Forelimb muscle (tissue), 1 donor: ENCODE results near the gene C4B. TPM values are rescaled to one million over a fixed set of nuclear protein-coding genes. Genes with fewer than 3 reads are reported as not detected.
"Not testable (repeated sequence)": the region's sequence is repeated elsewhere in the genome, so short reads cannot be mapped to it uniquely, and the experiment has no call there.

Source experiments
- DNase-seq: peaks from one replicate; pipeline ENCODE4 v3.0.0-alpha.2; 2013; ENCODE audit warnings: low read depth
- polyA plus RNA-seq: library from polyadenylated mRNA; unstranded; fragments of 120-200 nt; gene quantifications from one replicate; pipeline ENCODE4 v1.2.1, GENCODE V29; 2013; ENCODE audit not compliant: insufficient read length

Gene C4B
- polyA plus RNA-seq, 1 donor, result 22.1 TPM

DNA sequence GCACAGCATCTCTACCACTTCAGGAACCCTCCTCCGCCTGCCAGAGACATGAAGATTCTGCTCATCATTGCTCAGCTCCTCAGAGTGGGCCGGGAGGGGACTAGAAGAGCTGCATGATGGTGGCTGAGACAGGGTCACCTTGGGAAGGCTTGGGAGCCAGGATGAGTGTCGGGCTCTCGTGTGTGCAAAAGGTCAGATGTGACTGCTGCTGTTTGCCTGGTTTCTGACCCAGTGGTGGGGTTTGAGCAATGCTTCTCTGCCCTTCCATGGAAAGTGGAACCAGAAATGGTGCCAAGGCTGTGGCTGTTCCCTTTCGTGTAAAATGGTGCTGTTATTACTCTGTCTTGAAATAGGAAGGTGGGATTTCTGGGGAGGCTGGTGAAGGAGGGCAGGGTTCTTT is 33.6 kb upstream of the C4B start:
- not testable (repeated sequence) for DNase-seq

DNA sequence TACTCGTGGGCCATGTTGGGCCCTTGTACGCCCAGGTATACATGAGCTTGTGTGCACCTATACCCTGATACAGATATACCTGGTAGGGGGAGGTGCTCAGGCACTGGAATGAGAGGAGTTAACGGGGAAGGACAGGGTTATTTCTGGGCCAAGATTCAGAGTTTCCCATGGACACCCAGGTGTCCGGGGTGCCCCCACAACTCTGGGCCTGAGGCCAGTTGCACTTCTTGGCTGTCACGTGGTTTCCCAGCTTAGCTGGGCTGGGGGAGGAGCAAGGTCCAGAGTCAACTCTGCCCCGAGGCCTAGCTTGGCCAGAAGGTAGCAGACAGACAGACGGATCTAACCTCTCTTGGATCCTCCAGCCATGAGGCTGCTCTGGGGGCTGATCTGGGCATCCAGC is 32.9 kb upstream of the C4B start, which contains the start of gene C4A:
Gene C4A (plus strand): TSS at position 314 of the 400 bp plus-strand sequence. CDS start 51 bp downstream, at position 365.
- not testable (repeated sequence) for DNase-seq

DNA sequence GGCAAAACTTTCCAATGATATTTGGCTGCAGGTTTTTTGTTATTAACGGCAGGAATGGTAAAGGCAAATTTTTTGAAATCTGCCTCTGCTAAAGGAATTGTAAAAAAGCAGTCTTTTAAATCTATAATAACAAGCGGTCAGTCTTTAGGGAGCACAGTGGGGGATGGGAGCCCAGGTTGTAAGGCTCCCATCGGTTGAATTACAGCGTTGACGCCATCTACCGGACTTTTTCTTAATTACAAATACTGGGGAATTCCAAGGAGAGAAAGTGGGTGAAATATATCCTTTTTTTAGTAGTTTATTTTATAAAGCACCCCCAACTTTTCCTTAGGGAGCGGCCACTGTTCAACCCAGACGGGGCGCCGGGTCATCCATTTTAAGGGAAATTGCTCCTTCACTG is 25.2 kb upstream of the C4B start:
- not testable (repeated sequence) for DNase-seq

DNA sequence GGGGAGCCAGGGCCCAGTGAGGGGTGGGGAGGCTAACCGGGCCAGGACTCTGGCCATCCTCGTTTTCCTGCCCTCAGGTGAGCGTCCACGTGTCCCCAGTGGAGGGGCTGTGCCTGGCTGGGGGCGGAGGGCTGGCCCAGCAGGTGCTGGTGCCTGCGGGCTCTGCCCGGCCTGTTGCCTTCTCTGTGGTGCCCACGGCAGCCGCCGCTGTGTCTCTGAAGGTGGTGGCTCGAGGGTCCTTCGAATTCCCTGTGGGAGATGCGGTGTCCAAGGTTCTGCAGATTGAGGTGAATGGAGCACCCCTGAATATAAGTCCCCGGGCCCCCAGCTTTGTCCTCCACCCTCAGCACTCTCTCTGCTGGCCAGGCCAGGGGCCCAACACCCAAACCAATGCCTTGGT is 20.2 kb upstream of the C4B start:
- DNase-seq, result not testable (repeated sequence)

DNA sequence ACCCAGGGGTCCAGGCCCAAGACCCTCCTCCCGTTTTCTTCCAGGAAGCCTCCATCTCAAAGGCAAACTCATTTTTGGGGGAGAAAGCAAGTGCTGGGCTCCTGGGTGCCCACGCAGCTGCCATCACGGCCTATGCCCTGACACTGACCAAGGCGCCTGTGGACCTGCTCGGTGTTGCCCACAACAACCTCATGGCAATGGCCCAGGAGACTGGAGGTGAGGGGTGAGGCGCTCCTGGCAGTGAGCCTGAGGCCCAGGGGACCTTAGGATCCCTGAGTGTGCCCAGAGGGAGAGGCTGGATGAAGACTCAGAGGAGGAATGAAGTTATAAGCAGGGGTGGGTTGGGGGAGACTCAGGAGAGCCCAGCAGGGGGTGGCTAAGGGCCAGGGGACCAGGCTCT is 18.2 kb upstream of the C4B start:
- DNase-seq, result not testable (repeated sequence)

DNA sequence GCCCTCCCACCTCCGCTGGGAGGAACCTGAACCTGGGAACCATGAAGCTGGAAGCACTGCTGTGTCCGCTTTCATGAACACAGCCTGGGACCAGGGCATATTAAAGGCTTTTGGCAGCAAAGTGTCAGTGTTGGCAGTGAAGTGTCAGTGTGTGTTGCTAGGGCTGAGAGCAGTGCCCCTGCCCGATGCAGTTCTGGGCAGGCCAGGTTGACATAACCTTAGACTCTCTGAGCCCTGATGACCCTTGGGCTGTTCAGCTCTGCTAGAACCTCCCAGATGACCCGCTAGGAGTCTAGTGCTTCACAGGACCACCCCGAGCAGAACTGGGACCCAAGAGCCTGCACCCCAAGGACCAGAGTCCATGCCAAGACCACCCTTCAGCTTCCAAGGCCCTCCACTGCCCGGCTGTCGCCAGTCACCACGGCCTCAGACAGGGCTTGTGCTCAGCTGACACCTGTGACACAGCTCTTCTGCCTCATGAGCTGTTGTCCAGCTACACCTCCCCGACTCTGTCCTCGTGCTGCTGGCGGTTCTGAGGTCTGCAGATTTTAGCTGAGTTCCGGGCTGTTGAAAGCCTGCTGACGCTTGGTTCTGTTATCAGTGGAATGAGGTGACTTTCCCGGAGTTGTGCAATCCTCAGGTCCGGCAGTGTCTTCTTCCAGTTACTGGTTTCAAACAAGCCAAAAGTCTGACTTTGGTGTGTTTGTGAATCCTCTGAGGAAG is 11.9 kb upstream of the C4B start:
- not testable (repeated sequence) for DNase-seq

DNA sequence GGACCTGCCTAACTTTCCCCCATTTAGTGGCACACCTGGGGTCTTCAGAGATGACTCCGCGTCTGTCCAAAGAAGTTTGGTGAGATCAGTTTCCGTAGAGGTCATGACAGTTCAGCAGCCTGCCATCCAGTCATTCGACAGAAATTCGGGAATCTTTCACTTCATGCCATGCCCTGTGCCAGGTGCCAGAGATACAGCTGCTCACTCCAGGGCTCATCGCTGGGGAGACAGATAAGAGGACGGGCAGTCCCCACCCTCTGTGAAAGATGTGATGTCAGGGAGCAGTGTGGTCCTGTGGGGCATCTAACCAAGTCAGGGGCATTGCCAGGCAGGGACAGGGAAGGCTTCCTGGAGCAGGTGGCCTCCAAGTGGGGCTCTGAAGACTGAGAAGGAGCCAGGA is 11.3 kb upstream of the C4B start:
- not testable (repeated sequence) for DNase-seq

DNA sequence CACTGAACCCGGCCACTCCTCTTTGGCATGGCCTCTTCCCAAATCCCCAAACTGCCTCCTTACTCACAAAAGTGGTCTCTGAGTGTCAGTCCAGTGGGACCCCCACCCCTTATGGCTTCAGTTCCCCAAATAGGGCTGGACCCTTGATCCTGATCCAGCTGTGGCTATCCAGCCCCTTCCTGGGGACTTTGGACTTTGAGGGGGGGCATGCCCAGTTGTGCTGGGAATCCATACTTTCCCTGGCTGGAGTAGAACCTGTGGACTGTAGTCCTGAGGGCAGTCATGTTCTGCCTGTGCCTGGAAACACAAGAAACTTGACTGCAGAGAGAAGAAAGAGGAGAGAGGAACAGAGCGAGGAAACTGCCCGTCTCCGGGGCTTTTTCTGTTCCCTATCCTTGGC is 10.2 kb upstream of the C4B start:
- not testable (repeated sequence) for DNase-seq

DNA sequence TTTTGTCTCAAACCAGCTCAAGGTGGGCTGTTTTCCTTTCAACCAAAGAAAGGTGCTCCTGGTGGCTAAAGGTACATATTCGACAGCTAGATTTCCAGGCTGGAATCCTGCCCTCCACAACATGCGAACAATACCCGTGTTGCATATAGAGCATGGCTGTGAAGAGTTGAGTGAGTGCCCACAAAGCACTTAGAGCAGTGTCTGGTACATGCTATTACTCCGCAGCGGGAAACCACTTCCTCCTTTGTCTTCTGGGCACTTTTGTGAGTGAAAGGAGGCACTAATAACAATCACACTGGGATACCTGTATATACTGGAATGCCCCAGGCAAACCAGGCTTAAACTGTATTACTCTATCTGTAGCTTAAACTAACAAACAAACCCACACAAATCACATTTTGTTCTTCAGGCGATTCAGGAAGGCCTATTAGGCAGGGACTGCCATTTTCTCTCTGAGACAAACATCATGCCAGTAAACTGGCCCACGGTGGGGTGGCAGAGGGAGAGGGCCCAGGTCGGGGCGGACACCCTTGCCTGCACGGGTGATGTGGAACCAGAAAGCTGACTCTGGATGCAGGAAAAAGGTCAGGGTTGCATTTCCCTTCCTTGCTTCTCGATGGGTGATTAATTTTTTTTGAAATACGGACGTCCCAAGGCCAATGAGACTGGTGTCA is 9.6 kb upstream of the C4B start:
- DNase-seq, result not testable (repeated sequence)

DNA sequence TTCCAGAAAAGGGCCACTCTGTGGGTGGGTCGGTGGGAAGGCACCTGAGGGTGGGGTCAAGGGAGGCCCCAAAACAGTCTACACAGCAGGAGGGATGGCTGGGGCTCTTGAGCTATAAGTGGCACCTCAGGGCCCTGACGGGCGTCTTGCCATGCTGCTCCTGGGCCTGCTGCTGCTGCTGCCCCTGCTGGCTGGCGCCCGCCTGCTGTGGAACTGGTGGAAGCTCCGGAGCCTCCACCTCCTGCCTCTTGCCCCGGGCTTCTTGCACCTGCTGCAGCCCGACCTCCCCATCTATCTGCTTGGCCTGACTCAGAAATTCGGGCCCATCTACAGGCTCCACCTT is 9.1 kb upstream of the C4B start:
- not testable (repeated sequence) for DNase-seq

DNA sequence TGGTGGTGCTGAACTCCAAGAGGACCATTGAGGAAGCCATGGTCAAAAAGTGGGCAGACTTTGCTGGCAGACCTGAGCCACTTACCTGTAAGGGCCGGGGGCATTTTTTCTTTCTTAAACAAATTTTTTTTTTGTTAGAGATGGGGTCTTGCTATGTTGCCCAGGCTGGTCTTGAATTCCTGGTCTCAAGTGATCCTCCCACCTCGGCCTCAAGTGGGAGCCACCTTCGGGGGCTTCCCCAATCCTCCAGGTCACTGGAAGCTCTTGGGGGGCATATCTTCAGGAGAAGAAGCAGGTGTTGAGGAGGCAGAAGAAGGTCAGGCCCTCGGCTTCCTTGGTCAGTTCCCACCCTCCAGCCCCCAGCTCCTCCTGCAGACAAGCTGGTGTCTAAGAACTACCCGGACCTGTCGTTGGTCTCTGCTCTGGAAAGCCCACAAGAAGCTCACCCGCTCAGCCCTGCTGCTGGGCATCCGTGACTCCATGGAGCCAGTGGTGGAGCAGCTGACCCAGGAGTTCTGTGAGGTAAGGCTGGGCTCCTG is 8.5 kb upstream of the C4B start:
- not testable (repeated sequence) for DNase-seq

DNA sequence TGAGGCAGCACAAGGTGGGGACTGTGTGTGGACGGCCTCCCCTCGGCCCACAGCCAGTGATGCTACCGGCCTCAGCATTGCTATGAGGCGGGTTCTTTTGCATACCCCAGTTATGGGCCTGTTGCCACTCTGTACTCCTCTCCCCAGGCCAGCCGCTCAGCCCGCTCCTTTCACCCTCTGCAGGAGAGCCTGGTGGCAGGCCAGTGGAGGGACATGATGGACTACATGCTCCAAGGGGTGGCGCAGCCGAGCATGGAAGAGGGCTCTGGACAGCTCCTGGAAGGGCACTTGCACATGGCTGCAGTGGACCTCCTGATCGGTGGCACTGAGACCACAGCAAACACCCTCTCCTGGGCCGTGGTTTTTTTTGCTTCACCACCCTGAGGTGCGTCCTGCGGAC is 7.5 kb upstream of the C4B start:
- not testable (repeated sequence) for DNase-seq

DNA sequence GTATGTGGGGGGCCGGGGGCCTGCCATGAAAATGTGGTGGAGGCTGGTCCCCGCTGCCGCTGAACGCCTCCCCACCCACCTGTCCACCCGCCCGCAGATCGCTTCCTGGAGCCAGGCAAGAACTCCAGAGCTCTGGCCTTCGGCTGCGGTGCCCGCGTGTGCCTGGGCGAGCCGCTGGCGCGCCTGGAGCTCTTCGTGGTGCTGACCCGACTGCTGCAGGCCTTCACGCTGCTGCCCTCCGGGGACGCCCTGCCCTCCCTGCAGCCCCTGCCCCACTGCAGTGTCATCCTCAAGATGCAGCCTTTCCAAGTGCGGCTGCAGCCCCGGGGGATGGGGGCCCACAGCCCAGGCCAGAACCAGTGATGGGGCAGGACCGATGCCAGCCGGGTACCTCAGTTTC is 6.6 kb upstream of the C4B start:
- DNase-seq, result not testable (repeated sequence)

DNA sequence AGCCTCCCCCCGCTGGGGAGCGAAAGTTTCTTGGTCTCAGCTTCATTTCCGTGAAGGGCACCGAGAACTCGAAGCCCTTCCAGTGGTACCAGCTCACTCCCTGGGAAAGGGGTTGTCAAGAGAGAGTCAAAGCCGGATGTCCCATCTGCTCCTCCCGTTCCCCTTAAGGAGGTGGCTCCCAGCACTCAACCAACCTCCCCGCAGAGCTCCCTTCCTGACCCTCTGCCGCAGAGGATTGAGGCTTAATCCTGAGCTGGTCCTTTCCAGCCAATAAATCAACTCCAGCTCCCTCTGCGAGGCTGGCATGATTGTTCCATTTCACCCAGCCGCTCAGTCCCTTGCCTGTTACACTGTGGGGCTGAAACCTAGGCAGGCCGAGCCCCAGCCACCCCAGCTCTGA is 6.0 kb upstream of the C4B start:
- not testable (repeated sequence) for DNase-seq

DNA sequence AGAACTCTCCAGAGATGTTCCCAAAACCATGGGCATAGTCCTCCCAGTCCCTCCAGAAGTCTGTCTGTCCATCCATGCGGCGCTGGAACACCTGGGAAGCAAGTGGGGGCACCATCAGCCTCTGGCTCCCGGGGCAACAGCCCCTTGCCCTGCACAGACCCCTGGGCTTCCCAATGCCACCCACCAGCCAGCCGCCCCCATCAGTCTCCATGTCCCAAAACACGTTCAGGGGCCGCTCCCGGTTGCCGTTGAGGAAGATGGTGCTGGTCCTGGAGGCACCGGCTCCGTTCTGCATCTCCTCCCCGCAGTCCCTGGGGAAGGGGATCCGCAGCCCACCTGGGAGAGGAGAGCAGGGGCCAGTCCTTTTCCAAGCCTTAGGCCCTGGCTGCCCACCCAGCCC is 5.1 kb upstream of the C4B start:
- not testable (repeated sequence) for DNase-seq

DNA sequence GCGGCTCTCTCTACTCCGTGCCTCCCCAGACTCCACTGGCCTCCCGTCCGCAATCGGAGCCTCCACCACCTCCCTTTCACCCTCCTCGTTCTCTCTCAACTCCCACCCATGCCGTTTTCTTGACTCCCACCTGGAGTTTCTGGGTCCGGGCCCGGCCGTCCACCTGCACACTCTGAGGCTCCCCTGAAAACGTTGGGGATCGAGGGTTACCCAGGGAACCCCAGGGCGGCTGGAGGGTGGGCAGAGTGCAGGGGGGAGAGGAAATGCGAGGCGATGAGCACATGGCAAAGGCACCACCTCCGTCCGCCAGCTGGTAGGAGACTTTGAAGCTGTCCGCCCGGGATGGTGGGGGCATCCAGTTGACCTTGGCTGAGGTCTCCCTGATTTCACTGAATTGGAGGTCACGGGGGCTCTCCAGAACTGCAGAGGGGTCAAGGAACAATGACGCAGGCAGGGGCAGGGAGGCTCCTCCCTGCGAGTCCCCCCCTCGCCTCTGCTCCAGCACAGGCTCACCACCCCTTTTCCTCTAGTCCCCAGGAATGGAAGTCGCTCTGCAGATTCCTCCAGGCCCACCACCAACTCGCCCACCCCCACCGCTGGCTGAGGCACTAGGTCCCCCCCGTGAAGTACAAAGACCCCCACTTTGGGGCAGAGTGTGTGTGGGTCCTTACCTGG is 3.6 kb upstream of the C4B start:
- DNase-seq, result not testable (repeated sequence)

DNA sequence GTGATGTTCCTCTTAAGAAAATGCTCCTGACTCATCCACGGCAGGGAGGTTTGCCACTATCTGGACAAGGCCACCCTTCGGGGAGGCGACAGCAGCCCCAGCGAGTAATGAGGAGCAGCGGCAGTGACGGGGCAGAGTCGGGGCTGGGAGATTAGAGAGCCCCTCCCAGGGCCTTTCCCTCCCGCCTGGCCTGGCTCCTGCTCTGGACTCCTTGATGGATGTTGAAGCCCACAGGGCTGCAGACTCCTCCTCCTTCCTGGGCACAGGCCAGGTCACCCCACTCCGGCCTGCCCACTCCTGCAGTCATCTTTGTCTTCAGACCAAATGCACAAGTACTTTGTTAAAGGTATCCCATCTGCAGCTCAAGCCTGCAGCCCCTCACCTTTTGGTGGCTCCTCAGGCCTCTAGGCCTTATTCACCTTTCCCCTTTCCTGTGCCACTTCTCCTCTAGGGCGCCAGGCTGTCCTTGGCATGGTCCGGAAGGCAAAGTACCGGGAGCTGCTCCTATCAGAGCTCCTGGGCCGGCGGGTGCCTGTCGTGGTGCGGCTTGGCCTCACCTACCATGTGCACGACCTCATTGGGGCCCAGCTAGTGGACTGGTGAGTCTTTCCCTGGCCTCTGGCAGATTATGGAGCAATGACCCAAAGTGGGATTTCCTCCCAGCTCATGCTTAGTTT is 1.5 kb upstream of the C4B start:
- DNase-seq, result not testable (repeated sequence)

DNA sequence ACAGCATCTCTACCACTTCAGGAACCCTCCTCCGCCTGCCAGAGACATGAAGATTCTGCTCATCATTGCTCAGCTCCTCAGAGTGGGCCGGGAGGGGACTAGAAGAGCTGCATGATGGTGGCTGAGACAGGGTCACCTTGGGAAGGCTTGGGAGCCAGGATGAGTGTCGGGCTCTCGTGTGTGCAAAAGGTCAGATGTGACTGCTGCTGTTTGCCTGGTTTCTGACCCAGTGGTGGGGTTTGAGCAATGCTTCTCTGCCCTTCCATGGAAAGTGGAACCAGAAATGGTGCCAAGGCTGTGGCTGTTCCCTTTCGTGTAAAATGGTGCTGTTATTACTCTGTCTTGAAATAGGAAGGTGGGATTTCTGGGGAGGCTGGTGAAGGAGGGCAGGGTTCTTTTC is 857 bp upstream of the C4B start:
- DNase-seq, result not testable (repeated sequence)

DNA sequence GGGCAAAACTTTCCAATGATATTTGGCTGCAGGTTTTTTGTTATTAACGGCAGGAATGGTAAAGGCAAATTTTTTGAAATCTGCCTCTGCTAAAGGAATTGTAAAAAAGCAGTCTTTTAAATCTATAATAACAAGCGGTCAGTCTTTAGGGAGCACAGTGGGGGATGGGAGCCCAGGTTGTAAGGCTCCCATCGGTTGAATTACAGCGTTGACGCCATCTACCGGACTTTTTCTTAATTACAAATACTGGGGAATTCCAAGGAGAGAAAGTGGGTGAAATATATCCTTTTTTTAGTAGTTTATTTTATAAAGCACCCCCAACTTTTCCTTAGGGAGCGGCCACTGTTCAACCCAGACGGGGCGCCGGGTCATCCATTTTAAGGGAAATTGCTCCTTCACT is 7.5 kb downstream of the C4B start:
- DNase-seq, result not testable (repeated sequence)

DNA sequence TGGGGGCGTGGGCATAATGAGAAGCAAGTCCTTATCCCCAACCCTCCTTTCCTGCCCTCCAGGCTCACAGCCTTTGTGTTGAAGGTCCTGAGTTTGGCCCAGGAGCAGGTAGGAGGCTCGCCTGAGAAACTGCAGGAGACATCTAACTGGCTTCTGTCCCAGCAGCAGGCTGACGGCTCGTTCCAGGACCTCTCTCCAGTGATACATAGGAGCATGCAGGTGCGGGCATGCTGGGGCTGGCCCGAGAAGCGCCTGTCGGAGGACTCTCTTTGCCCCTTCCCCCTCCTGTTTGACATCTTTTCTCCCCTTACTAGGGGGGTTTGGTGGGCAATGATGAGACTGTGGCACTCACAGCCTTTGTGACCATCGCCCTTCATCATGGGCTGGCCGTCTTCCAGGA is 14.0 kb downstream of the C4B start:
- DNase-seq, result not testable (repeated sequence)

DNA sequence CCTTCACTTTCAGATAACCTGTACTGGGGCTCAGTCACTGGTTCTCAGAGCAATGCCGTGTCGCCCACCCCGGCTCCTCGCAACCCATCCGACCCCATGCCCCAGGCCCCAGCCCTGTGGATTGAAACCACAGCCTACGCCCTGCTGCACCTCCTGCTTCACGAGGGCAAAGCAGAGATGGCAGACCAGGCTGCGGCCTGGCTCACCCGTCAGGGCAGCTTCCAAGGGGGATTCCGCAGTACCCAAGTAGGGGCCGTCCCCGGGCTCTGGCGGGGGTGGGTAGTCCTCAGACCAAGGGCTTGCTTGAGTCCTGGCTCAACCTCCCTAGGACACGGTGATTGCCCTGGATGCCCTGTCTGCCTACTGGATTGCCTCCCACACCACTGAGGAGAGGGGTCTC is 15.0 kb downstream of the C4B start:
- DNase-seq, result not testable (repeated sequence)
